ENCODE data around the gene ROBO3.

GRCh38 chr11:124882339-124883071 lies 17.3 kb downstream of the ROBO3 start:
- TF ChIP-seq, protein P1, sequence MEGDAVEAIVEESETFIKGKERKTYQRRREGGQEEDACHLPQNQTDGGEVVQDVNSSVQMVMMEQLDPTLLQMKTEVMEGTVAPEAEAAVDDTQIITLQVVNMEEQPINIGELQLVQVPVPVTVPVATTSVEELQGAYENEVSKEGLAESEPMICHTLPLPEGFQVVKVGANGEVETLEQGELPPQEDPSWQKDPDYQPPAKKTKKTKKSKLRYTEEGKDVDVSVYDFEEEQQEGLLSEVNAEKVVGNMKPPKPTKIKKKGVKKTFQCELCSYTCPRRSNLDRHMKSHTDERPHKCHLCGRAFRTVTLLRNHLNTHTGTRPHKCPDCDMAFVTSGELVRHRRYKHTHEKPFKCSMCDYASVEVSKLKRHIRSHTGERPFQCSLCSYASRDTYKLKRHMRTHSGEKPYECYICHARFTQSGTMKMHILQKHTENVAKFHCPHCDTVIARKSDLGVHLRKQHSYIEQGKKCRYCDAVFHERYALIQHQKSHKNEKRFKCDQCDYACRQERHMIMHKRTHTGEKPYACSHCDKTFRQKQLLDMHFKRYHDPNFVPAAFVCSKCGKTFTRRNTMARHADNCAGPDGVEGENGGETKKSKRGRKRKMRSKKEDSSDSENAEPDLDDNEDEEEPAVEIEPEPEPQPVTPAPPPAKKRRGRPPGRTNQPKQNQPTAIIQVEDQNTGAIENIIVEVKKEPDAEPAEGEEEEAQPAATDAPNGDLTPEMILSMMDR (conservative IDR thresholded peaks at IDR 0.05): no peak
- TF ChIP-seq EZH2 (IDR thresholded peaks at IDR 0.05; ENCODE audit: low read depth): no peak

All from PC-9 (cell line).